Ishikawa (cell line): ENCODE results near the gene HIVEP2.

ENCODE experiments used
- CEBPB ChIP-seq: IDR thresholded peaks from 2 replicates; pipeline ENCODE4 v1.6.1; 2012
- CREB1 ChIP-seq: IDR thresholded peaks from 2 replicates; pipeline ENCODE4 v1.6.1; 2012; ENCODE audit warnings: low read depth
- EGR1 ChIP-seq: IDR thresholded peaks from 2 replicates; pipeline ENCODE4 v1.6.1; 2012
- EP300 ChIP-seq: IDR thresholded peaks from 2 replicates; pipeline ENCODE4 v1.6.1; 2012; ENCODE audit warnings: borderline replicate concordance
- FOXM1 ChIP-seq: IDR thresholded peaks from 2 replicates; pipeline ENCODE4 v1.6.1; 2012; ENCODE audit warnings: low read depth, borderline replicate concordance
- MAX ChIP-seq: IDR thresholded peaks from 2 replicates; pipeline ENCODE4 v1.6.1; 2012
- NFIC ChIP-seq: IDR thresholded peaks from 2 replicates; pipeline ENCODE4 v1.6.1; 2012
- RAD21 ChIP-seq: IDR thresholded peaks from 2 replicates; pipeline ENCODE4 v1.6.1; 2012; ENCODE audit warnings: low read depth
- REST ChIP-seq: IDR thresholded peaks from 2 replicates; pipeline ENCODE4 v1.6.1; 2012; ENCODE audit warnings: low read depth, mild to moderate bottlenecking
- TAF1 ChIP-seq: IDR thresholded peaks from 2 replicates; pipeline ENCODE4 v1.6.1; 2012; ENCODE audit warnings: low read depth, mild to moderate bottlenecking
- TCF12 ChIP-seq: IDR thresholded peaks from 2 replicates; pipeline ENCODE4 v1.6.1; 2012; ENCODE audit warnings: low read depth
- TEAD4 ChIP-seq: IDR thresholded peaks from 2 replicates; pipeline ENCODE4 v1.6.1; 2012
- YY1 ChIP-seq: IDR thresholded peaks from 2 replicates; pipeline ENCODE4 v1.6.1; 2012; ENCODE audit warnings: low read depth
- ZBTB7A ChIP-seq: IDR thresholded peaks from 2 replicates; pipeline ENCODE4 v1.6.1; 2012; ENCODE audit warnings: low read depth
- TF ChIP-seq, protein P1 (sequence below): IDR thresholded peaks from 2 replicates; pipeline ENCODE4 v1.6.1; 2012

The HIVEP2 gene

GRCh38 chr6:142773324-142773723 lies 171.7 kb downstream of the HIVEP2 start:
- TF ChIP-seq TAF1 = no peak
- TF ChIP-seq EGR1 = no peak
- TF ChIP-seq FOXM1 = no peak

DNA sequence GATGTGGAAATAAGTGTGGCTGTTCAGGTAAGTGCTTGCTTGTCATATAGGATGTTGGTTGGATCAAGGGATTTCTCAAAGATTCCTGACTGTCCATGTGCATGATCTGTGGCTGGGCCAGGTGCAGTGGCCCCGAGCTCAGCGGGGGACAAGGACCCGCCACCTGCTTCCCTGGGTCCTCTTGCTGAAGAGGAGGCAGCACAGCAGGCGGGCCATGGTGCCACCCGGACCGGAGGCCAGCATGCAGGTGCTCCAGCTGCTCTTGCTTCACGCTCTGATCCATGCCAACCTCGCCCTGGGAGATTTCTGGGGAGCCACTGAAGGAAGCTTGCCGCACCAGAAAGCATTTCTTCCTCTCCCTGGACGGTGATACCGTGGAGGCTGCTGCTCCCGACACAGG lies 173.8 kb downstream of the HIVEP2 start:
- no peak for TF ChIP-seq EGR1
- TF ChIP-seq TEAD4 = no peak
- no peak for TF ChIP-seq TCF12
- no peak for TF ChIP-seq ZBTB7A
- TF ChIP-seq RAD21 = no peak
- no peak for TF ChIP-seq NFIC
- TF ChIP-seq YY1 = no peak
- no peak for TF ChIP-seq MAX
- no peak for TF ChIP-seq EP300
- TF ChIP-seq CREB1 = no peak
- TF ChIP-seq REST = no peak
- no peak for TF ChIP-seq TAF1
- TF ChIP-seq CEBPB = no peak
- TF ChIP-seq FOXM1 = no peak
- TF ChIP-seq, protein P1, sequence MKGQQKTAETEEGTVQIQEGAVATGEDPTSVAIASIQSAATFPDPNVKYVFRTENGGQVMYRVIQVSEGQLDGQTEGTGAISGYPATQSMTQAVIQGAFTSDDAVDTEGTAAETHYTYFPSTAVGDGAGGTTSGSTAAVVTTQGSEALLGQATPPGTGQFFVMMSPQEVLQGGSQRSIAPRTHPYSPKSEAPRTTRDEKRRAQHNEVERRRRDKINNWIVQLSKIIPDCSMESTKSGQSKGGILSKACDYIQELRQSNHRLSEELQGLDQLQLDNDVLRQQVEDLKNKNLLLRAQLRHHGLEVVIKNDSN = no peak

- TF ChIP-seq MAX = no peak
- TF ChIP-seq YY1 = no peak
- TF ChIP-seq FOXM1 = no peak
- no peak for TF ChIP-seq CEBPB
- no peak for TF ChIP-seq TCF12
- TF ChIP-seq EP300 = no peak
- TF ChIP-seq EGR1 = no peak
- no peak for TF ChIP-seq TEAD4
- TF ChIP-seq TAF1 = no peak
- TF ChIP-seq, protein P1 = no peak
- TF ChIP-seq RAD21 = no peak
- TF ChIP-seq NFIC = no peak
- TF ChIP-seq CREB1 = no peak
- TF ChIP-seq REST = no peak
- TF ChIP-seq ZBTB7A = no peak
Measured at GRCh38 chr6:142765306-142765705, 179.7 kb downstream of the HIVEP2 start.

GRCh38 chr6:142764311-142764710 lies 180.7 kb downstream of the HIVEP2 start:
- TF ChIP-seq CEBPB (no peak), REST (no peak), EP300 (no peak), FOXM1 (no peak), TAF1 (no peak), EGR1 (no peak)

DNA sequence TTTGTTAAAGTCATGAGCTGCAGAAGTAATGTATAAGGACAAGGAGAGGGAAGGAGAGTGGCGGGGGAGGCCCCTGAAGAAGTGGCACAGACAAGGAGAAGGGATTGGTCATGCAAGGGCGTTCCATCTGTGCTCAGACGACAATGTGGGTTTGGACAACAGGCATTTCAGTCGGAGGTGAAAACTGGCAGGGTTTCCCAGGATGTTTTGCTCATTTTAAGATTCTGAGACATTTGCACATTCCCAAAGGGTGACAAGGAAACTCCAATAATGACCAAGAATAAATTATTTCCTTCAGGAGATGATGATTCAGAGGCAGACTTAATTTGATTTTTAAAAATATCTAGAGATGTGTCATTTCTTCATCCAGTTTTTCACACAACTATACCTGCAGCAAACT lies 181.8 kb downstream of the HIVEP2 start:
- TF ChIP-seq YY1 (no peak), TCF12 (no peak)
